ENCODE measurements around the gene GIGYF2.
A peak's percentile ranks its signal among the peaks of the same experiment; 100 is the strongest.
"Not testable (repeated sequence)": the region's sequence is repeated elsewhere in the genome, so short reads cannot be mapped to it uniquely, and the experiment has no call there.

Gene GIGYF2

GRCh38 chr2:232697059-232697806, at the start of gene GIGYF2:
Gene GIGYF2, plus strand, starts transcription at chr2:232697331. Its CDS starts 37,867 bp downstream, at chr2:232735198.
- peak; percentile 11 to 86 for DNase-seq

DNA sequence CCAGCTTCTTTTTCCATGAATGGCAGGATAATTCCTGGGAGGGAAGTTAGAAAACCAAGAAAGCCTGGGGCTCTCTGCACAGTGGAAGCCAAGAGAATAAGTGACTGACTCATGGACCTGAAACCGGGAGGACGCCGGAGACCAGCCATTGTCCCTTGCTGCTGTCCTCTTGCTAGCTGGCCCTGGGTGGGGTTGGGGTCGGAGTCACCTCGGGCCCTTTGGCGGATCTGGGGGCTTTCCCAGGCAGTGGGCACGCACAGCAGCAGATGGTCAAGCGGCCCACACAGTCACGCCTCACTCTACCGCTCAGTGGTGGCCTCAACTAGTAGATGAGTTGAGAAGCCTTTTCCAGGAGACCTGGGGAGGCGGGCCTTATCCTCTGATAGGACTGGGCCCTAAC, 48.1 kb upstream of the GIGYF2 start:
- DNase-seq: no peak

GRCh38 chr2:232652505-232652851, 44.7 kb upstream of the GIGYF2 start:
- DNase-seq: no peak

DNA sequence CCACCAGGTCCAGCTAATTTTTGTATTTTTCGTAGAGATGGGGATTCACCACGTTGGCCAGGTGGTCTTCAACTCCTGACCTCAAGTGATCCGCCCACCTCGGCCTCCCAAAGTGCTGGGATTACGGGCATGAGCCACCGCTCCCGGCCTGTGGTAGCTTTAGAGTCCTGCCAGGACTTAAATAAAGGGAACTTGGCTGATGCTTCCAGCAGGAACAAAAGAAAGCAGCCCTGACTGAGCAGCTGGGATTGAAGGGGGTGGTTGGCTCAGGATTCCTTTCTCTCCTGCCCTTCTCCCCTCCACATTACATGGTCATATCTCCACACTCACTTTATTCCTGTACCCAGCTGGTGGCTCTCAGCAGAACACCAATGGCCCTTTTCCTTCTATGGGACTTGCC, 43.7 kb upstream of the GIGYF2 start:
- DNase-seq: no peak

GRCh38 chr2:232655392-232655791, 41.7 kb upstream of the GIGYF2 start:
- DNase-seq: no peak

- no peak for DNase-seq
These were observed 38.8 kb upstream of the GIGYF2 start for GRCh38 chr2:232658217-232658785.

- no peak for DNase-seq
These were observed 37.8 kb upstream of the GIGYF2 start for GRCh38 chr2:232659359-232659758.

- DNase-seq: no peak
These were observed 34.5 kb upstream of the GIGYF2 start for GRCh38 chr2:232662486-232663260.

- DNase-seq: peak in 1 of 2 experiments; percentile 15
These were observed 30.9 kb upstream of the GIGYF2 start for GRCh38 chr2:232666051-232666805.

DNA sequence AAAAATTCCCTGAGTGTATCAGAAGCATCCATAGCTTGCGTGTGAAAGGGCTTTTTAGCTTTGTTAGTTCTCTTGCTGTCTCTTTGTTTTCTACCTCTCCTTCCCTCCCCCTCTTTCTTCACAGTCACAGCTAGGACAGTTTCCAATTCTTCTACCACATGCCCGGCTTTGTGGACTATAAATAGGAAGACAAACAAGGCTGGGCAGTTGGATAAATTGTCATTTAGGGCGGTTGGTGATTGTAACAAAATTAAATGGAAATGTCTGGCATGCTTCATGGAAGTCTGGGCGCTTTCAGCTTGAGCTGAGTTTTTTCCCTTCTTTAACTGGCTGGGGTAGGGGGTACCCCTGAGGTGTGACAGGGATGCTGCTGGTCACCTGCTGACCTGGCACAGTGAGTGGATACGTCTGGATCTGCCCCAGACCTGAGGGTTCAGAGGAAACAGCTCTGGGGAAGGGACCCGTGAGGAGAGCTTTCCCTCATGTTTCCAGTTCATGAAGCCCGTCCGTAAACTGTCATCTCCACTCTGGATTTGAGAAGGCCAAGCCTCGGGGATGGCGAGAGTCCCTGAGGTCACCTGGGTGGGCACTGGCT, 29.0 kb upstream of the GIGYF2 start:
- no peak for DNase-seq

DNA sequence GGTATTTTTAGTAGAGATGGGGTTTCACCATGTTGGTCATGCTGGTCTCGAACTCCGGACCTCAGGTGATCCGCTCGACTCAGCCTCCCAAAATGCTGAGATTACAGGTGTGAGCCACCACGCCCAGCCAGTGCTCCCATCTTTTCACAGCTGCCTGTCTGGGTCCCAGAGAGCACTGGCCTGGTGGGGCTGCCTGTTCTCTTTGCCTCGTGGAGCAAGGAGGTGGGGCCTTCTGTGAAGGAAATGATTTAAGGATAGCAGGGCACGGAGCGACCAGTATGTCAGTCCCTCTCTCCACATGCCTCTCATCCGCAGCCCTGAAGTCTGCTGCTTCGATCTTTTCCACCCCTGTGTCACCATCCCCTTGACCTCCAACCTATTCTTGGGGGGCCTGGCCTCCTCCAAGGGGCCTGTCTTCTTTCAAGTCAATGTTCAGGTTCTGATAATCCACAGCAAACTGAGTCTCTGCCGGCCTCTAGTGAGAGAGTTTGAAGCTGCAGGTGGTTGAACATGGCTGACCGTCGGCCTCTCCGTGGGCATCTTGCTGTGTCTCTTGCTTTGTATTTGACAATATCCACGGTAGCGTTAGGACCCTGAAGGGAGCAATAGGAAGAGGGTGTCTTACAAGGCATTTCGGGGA, 28.2 kb upstream of the GIGYF2 start:
- DNase-seq: no peak

GRCh38 chr2:232672588-232672987, 24.5 kb upstream of the GIGYF2 start:
- no peak for DNase-seq

GRCh38 chr2:232674491-232674890, 22.6 kb upstream of the GIGYF2 start:
- no peak for DNase-seq

DNA sequence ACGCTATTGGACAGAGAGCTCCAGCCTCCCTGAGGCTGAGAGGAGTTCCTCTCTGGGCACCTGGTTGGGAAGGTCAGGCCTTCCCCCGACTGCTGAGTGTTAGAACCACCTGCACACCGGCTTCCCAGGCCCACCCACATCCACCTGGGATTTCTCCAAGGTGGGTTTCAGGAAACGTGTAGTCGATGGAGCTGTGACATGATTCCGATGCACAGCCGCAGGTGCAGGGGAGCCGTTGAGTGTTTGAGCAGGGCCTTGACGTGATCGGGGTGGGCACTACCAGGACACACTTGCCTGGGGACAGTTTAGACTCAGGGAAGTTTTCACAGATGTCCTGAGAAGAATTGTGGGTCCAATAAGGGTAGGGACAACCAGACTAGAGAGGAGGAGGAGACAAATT, 21.8 kb upstream of the GIGYF2 start:
- no peak for DNase-seq

GRCh38 chr2:232680006-232680405, 17.1 kb upstream of the GIGYF2 start:
- no peak for DNase-seq

DNA sequence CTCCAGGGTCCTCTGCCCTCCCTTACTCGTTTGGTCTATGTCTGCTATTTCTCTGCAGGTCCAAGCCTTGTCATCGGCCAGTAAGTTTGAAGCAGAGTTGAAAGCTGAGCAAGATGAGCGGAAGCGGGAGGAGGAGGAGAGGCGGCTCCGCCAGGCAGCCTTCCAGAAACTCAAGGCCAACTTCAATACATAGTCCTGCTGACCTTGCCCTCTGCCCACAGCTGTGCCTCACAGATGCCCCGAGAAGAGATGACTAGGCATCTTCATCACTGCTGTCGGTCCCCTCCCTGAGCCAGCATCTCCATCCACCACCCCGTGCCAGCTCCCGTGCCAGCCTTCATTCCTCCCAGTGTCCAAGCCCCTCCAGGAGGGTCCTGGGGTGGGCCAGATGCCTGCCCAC, 15.6 kb upstream of the GIGYF2 start:
- DNase-seq: no peak

GRCh38 chr2:232683368-232683767, 13.8 kb upstream of the GIGYF2 start:
- DNase-seq: no peak

GRCh38 chr2:232685391-232685790, 11.7 kb upstream of the GIGYF2 start:
- not testable (repeated sequence) for DNase-seq

DNA sequence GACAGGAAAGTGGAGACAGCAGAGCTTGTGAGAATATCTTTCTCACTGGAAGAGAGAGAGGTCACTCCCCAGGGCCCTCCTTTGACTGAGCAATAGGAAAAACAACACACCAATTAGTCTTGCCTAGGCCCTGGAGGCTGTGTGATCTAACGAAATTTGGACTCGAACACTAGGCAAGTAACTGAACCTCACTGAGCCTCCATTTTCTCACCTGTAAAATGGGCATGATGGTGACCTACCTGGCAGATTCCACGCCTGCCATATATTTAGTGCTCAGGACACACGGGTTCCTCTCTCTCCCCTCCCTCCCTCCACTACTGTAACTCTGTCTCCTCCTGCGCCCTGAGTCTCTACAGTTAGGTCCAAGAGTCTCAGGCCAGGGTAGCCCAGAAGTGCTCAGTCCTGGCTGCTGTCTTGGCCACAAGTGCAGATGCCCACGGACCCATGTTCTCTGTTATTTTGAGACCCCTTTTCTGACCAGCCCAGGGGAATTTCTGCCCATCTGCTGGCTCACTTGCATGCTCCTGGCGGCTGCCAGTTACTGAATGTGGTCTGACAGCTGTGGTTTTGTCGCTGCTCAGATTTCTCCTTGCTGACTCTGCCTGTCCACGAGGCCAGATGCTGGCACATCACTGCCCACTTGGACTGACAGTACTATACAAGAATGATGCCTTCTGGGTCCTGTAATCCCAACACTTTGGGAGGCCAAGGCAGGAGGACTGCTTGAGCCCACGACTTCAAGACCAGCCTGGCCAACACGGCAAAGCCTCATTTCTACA, 9.6 kb upstream of the GIGYF2 start:
- no peak for DNase-seq

DNA sequence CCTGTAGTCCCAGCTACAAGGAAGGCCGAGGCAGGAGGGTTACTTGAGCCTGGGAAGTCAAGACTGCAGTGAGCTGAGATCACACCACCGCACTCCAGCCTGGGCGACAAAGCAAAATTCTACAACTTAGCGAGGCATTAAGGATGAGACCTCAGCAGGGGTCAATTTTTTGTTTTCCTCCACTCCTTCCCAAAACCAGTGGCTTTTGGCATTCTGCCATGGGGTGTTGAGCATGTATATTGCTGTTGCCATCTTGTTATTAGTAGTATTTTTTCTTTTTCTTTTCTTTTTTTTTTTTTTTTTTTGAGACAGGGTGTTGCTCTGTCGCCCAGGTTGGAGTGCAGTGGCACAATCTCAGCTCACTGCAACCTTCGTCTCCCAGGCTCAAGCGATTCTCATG, 8.9 kb upstream of the GIGYF2 start:
- DNase-seq: no peak

DNA sequence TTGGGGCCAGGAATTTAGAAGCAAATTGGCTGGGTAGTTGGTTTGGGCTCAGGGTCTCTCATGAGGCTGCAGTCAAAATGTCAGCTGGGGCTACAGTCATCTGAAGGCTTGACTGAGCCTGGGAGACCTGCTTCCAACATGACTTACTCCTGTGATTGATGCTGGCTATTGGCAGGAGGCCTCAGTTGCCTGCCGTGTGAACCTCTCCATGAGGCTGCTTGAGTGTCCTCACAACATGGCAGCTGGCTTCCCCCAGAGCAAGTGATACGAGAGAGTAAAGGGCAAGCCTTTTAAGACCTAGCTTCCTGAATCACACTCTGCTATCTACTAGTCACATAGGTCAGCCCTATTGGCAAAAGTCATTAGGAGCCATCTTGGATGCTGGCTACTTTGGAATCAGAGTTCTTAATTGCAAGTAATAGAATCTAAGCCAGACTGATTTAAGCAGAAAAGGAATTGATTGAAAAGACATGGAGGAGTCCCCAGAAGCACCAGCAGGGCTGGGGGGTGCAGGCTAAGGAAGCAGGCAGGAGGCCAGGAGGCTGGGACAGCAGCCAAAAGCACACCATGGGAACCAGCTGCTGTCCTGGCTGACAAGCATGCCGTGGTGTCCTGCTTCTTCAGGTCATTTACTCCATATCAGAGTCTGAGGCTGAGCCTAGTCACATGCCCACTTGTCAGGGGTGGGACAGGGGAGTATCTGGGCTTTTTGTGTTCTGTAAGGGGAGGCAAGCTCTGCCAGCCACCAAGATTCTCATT, 7.8 kb upstream of the GIGYF2 start:
- DNase-seq: peak; percentile 8 to 42
